DOHH2 (cell line): ENCODE data around the gene CITED4.

Source experiments
- H3F3A ChIP-seq: fragments of 200-600 bp; sonication (generic), shearing (Covaris generic); 2 replicates; pipeline ENCODE4 v1.6.0; 2016; ENCODE audit warnings: antibody characterized with exemption, mild to moderate bottlenecking; ENCODE audit not compliant: control insufficient read depth, insufficient read depth
- H3K27ac ChIP-seq: fragments of 200-600 bp; sonication (generic); 2 replicates; pipeline ENCODE4 v1.5.1; 2014; ENCODE audit warnings: low read depth, mild to moderate bottlenecking, low read length, moderate library complexity
- H3K27me3 ChIP-seq: fragments of 200-600 bp; sonication (generic); 2 replicates; pipeline ENCODE4 v1.6.1; 2014; ENCODE audit warnings: mild to moderate bottlenecking, low read length, mixed read lengths; ENCODE audit not compliant: control insufficient read depth
- H3K36me3 ChIP-seq: fragments of 200-600 bp; sonication (generic); 2 replicates; pipeline ENCODE4 v1.6.1; 2014; ENCODE audit warnings: mild to moderate bottlenecking, low read length, moderate library complexity, mixed read lengths; ENCODE audit not compliant: control insufficient read depth
- H3K4me1 ChIP-seq: fragments of 200-600 bp; sonication (generic); 2 replicates; pipeline ENCODE4 v1.6.1; 2014; ENCODE audit warnings: mild to moderate bottlenecking, low read length, mixed read lengths; ENCODE audit not compliant: control insufficient read depth
- H3K4me2 ChIP-seq: fragments of 200-600 bp; sonication (generic); 2 replicates; pipeline ENCODE4 v1.6.0; 2014; ENCODE audit warnings: mild to moderate bottlenecking, low read length, moderate library complexity
- H3K4me3 ChIP-seq: fragments of 200-600 bp; sonication (generic); 2 replicates; pipeline ENCODE4 v1.5.1; 2014; ENCODE audit warnings: mild to moderate bottlenecking, low read length, mixed read lengths
- H3K79me2 ChIP-seq: fragments of 200-600 bp; sonication (generic); 2 replicates; pipeline ENCODE4 v1.6.1; 2014; ENCODE audit warnings: mild to moderate bottlenecking, low read length, mixed read lengths; ENCODE audit not compliant: control insufficient read depth
- H3K9me2 ChIP-seq: fragments of 200-600 bp; sonication (generic); replicated peaks from 2 replicates; pipeline ENCODE4 v1.6.1; 2014; ENCODE audit warnings: mild to moderate bottlenecking, low read length, mixed read lengths; ENCODE audit not compliant: control insufficient read depth
- H3K9me3 ChIP-seq: fragments of 200-600 bp; sonication (generic); 2 replicates; pipeline ENCODE4 v1.6.1; 2014; ENCODE audit warnings: antibody characterized with exemption, low read length, mixed read lengths; ENCODE audit not compliant: control insufficient read depth, insufficient read depth
- H4K20me1 ChIP-seq: fragments of 200-600 bp; sonication (generic); 2 replicates; pipeline ENCODE4 v1.6.0; 2014; ENCODE audit warnings: low read depth, mild to moderate bottlenecking, antibody characterized with exemption, low read length, moderate library complexity; ENCODE audit not compliant: control insufficient read depth, insufficient read depth
- CTCF ChIP-seq: fragments of 200-600 bp; sonication (generic); IDR thresholded peaks from one replicate; pipeline ENCODE4 v1.5.1; 2014; ENCODE audit warnings: antibody characterized with exemption, mild to moderate bottlenecking, low read depth, low read length; ENCODE audit not compliant: poor library complexity, severe bottlenecking
- EZH2phosphoT487 ChIP-seq: fragments of 200-600 bp; sonication (generic); IDR thresholded peaks from 2 replicates; pipeline ENCODE4 v1.6.1; 2017; ENCODE audit warnings: borderline replicate concordance, mild to moderate bottlenecking, antibody characterized with exemption, low read length, moderate library complexity, mixed read lengths

Gene CITED4

GRCh38 chr1:40908350-40908749 is 46.2 kb upstream of the CITED4 start:
- no peak overlapping the region for H3K4me2 ChIP-seq
- H3F3A ChIP-seq, result no peaks in the 10 kb centered on the region
- H4K20me1 ChIP-seq, result no peaks in the 10 kb centered on the region
- no peaks in the 10 kb centered on the region for H3K9me3 ChIP-seq
- H3K79me2 ChIP-seq, result no peaks in the 10 kb centered on the region
- H3K9me2 ChIP-seq, result no peaks in the 10 kb centered on the region
- H3K4me1 ChIP-seq, result no peaks in the 10 kb centered on the region
- H3K4me3 ChIP-seq, result no peak overlapping the region
- TF ChIP-seq EZH2phosphoT487 (no peak), CTCF (no peak)
- H3K27me3 ChIP-seq, result no peaks in the 10 kb centered on the region
- no peaks in the 10 kb centered on the region for H3K36me3 ChIP-seq
- no peak overlapping the region for H3K27ac ChIP-seq

DNA sequence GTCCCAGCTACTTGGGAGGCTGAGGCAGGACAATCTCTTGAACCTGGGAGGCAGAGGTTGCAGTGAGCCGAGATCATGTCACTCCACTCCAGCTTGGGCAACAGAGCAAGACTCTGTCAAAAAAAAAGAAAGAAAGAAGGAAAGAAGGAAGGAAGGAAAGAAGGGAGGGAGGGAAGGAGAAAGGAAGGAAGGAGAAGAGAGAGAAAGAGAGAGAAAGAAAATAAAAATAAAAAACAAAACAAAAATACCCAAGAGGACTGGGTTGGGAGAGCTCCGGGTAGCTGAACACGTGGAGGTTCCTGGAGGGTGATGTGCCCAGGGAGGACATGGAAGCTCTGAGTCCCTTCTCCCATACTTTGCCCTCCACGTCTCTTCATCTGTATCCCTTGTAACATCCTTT is 45.7 kb upstream of the CITED4 start:
- no peaks in the 10 kb centered on the region for H3K4me1 ChIP-seq
- TF ChIP-seq EZH2phosphoT487 (no peak), CTCF (no peak)

GRCh38 chr1:40906781-40907400 is 44.7 kb upstream of the CITED4 start:
- Histone ChIP-seq H3K9me2 (no peaks in the 10 kb centered on the region), H3F3A (no peaks in the 10 kb centered on the region), H3K27me3 (no peaks in the 10 kb centered on the region; the same call in 1 of the 2 replicates), H3K9me3 (no peaks in the 10 kb centered on the region), H3K36me3 (no peaks in the 10 kb centered on the region), H3K27ac (no peak overlapping the region), H3K4me1 (no peaks in the 10 kb centered on the region), H3K4me3 (no peak overlapping the region), H4K20me1 (no peaks in the 10 kb centered on the region), H3K4me2 (no peak overlapping the region), H3K79me2 (no peaks in the 10 kb centered on the region)
- TF ChIP-seq CTCF (no peak), EZH2phosphoT487 (no peak)

More for the DNA sequence above, 45.7 kb upstream of the CITED4 start:
- Histone ChIP-seq H3K4me2 (no peak overlapping the region), H3K9me2 (no peaks in the 10 kb centered on the region), H3K4me3 (no peak overlapping the region), H3K36me3 (no peaks in the 10 kb centered on the region), H3K79me2 (no peaks in the 10 kb centered on the region), H3F3A (no peaks in the 10 kb centered on the region), H3K27ac (no peak overlapping the region), H3K9me3 (no peaks in the 10 kb centered on the region), H4K20me1 (no peaks in the 10 kb centered on the region), H3K27me3 (no peaks in the 10 kb centered on the region)
